Body of pancreas (tissue), 4 donors: Measurements from ENCODE around the gene TTLL11. TPM values are rescaled to one million over a fixed set of nuclear protein-coding genes. Genes with fewer than 3 reads are reported as not detected.

Source experiments
- ATAC-seq: fragments of 150-250 bp; one replicate; pipeline ENCODE4 v1.9.1; 2016
- DNase-seq, 4 donors: peaks; one replicate each; pipeline ENCODE4 v3.0.0-alpha.2; 2019
- H3K27ac ChIP-seq, 4 donors: fragments of 200-600 bp; sonication (generic); 1 replicate in 3 of 4; 2 replicates in 1 of 4; pipeline versions ENCODE4 v1.5.1 to v1.6.1; 2016 to 2019; ENCODE audit warnings: mild to moderate bottlenecking in 1 of 4, mixed read lengths in 1 of 4, moderate library complexity in 1 of 4
- H3K27me3 ChIP-seq, 2 donors: fragments of 200-600 bp; sonication (generic); one replicate each; pipeline ENCODE4 v1.6.0; 2016; ENCODE audit warnings: mild to moderate bottlenecking in 1 of 2
- H3K36me3 ChIP-seq, 2 donors: fragments of 200-600 bp; sonication (generic); replicated peaks in 1 of 2; 2 replicates each; pipeline ENCODE4 v1.5.1; 2016; ENCODE audit warnings: low read depth in 2 of 2; ENCODE audit not compliant: insufficient read depth in 1 of 2
- H3K4me1 ChIP-seq: fragments of 200-600 bp; sonication (generic); one replicate; pipeline ENCODE4 v1.6.0; 2016
- H3K4me3 ChIP-seq, 2 donors: fragments of 200-600 bp; sonication (generic); 1 replicate in 1 of 2; 2 replicates in 1 of 2; pipeline ENCODE4 v1.5.1; 2016 to 2019
- H3K9me3 ChIP-seq, 3 donors: fragments of 200-600 bp; sonication (generic); 1 replicate in 2 of 3; 2 replicates in 1 of 3; pipeline ENCODE4 v1.5.1; 2016
- CTCF ChIP-seq, 7 experiments: fragments of 450-650 bp in 4 of 7; fragments of 200-600 bp in 3 of 7; sonication (generic) in 3 of 7; IDR thresholded peaks; one replicate each; pipeline ENCODE4 v1.5.1; 2016 to 2019; ENCODE audit warnings: antibody characterized with exemption in 7 of 7
- POLR2A ChIP-seq, 3 donors: fragments of 450-650 bp; IDR thresholded peaks; one replicate each; pipeline ENCODE4 v1.6.1; 2016; ENCODE audit warnings: antibody characterized with exemption in 3 of 3, mild to moderate bottlenecking in 2 of 3
- WGBS, 2 donors: methylation state at CpG; one replicate each; pipeline ENCODE4 v1.1.5; 2017; 5-methylcytosine and 5-hydroxymethylcytosine counted together
- intact Hi-C: fragments of 100-400 bp; cut with DNase I; formaldehyde crosslinking; loops from one replicate; pipeline ENCODE4 v1.15.1; 2023
- total RNA-seq, 2 donors: library from RNA; depleted of rRNA; stranded (reverse); fragments of >200 nt; gene quantifications; one replicate each; pipeline ENCODE4 v1.1.0, GENCODE V29; 2016

The TTLL11 gene
- total RNA-seq, 2 donors from 2014 or later, result 14.5 to 16.8 TPM

- no peaks in the 10 kb centered on the region for H3K9me3 ChIP-seq
- intact Hi-C loops, result no loop called here
- WGBS, 2 donors, result 93 to 95% methylated on average over 4 of the region's 4 CpGs
- H3K4me3 ChIP-seq, result no peak overlapping the region
- H3K36me3 ChIP-seq, result no peaks in the 10 kb centered on the region
- no peak overlapping the region for H3K27ac ChIP-seq
- ATAC-seq (no peak), DNase-seq (no peak)
- TF ChIP-seq CTCF (IDR thresholded peaks at IDR 0.05) (no peak), POLR2A (IDR thresholded peaks at IDR 0.05) (no peak)
- no peaks in the 10 kb centered on the region for H3K4me1 ChIP-seq
- no peaks in the 10 kb centered on the region for H3K27me3 ChIP-seq
Measured at GRCh38 chr9:122058709-122059108, 34.4 kb downstream of the TTLL11 start.

GRCh38 chr9:122058051-122058450, 35.1 kb downstream of the TTLL11 start:
- Histone ChIP-seq H3K4me1 (no peaks in the 10 kb centered on the region), H3K27ac (no peak overlapping the region), H3K36me3 (no peaks in the 10 kb centered on the region), H3K4me3 (no peak overlapping the region), H3K9me3 (no peaks in the 10 kb centered on the region), H3K27me3 (no peaks in the 10 kb centered on the region)
- no peak for TF ChIP-seq CTCF (IDR thresholded peaks at IDR 0.05)
- TF ChIP-seq POLR2A (IDR thresholded peaks at IDR 0.05), result no peak
- intact Hi-C loops, result no loop called here
- WGBS, 2 donors, result 83 to 89% methylated on average over 4 of the region's 4 CpGs
- ATAC-seq (no peak), DNase-seq (no peak)

DNA sequence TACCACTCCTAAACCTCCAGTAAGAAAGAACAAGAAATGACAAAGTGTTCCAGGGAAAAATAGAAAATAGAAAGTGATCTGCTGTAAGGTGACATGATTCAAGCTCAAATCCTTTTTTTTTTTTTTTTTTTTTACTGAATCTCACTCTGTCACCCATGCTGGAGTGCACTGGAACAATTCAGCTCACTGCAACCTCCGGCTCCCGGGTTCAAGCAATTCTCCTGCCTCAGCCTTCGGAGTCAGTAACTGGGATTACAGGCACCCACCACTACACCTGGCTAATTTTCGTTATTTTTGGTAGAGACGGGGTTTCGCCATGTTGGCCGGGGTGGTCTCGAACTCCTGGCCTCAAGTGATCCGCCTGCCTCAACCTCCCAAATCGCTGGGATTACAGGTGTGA, 35.9 kb downstream of the TTLL11 start:
- Histone ChIP-seq H3K27me3 (no peaks in the 10 kb centered on the region), H3K4me3 (no peak overlapping the region), H3K9me3 (no peaks in the 10 kb centered on the region), H3K27ac (no peak overlapping the region), H3K36me3 (no peaks in the 10 kb centered on the region), H3K4me1 (no peaks in the 10 kb centered on the region)
- TF ChIP-seq CTCF (IDR thresholded peaks at IDR 0.05) (no peak), POLR2A (IDR thresholded peaks at IDR 0.05) (no peak)
- WGBS, 2 donors, result 93 to 96% methylated on average over 10 of the region's 10 CpGs
- intact Hi-C loops, result no loop called here
- ATAC-seq, result no peak
- no peak for DNase-seq

- Histone ChIP-seq H3K4me1 (no peaks in the 10 kb centered on the region), H3K9me3 (no peaks in the 10 kb centered on the region), H3K36me3 (no peaks in the 10 kb centered on the region), H3K27ac (no peak overlapping the region), H3K27me3 (no peaks in the 10 kb centered on the region), H3K4me3 (no peak overlapping the region)
- intact Hi-C loops, result no loop called here
- TF ChIP-seq POLR2A (IDR thresholded peaks at IDR 0.05), result no peak
- TF ChIP-seq CTCF (IDR thresholded peaks at IDR 0.05), result no peak
- WGBS, 2 donors, result 82 to 87% methylated on average over 3 of the region's 3 CpGs
- DNase-seq (no peak), ATAC-seq (no peak)
Measured at GRCh38 chr9:122056484-122056883, 36.6 kb downstream of the TTLL11 start.

- DNase-seq (no peak), ATAC-seq (no peak)
- no peaks in the 10 kb centered on the region for H3K36me3 ChIP-seq
- no peaks in the 10 kb centered on the region for H3K4me1 ChIP-seq
- no peak overlapping the region for H3K4me3 ChIP-seq
- 81 to 85% methylated on average over 6 of the region's 6 CpGs for WGBS, 2 donors
- intact Hi-C loops, result no loop called here
- TF ChIP-seq CTCF (IDR thresholded peaks at IDR 0.05) (no peak), POLR2A (IDR thresholded peaks at IDR 0.05) (no peak)
- H3K27ac ChIP-seq, result no peak overlapping the region
- no peaks in the 10 kb centered on the region for H3K9me3 ChIP-seq
- H3K27me3 ChIP-seq, result no peaks in the 10 kb centered on the region
Measured at GRCh38 chr9:122055701-122056100, 37.4 kb downstream of the TTLL11 start.
